Activated CD8-positive, alpha-beta memory T cell treated with anti-CD3 and anti-CD28 coated beads for 1 hour (primary cell): ENCODE data around the gene CCDC28A.

Experiments used
- DNase-seq, 2 donors: peaks; one replicate each; pipeline ENCODE4 v3.0.0-alpha.2; 2020; ENCODE audit warnings: low read depth in 1 of 2; ENCODE audit errors: extremely low read depth in 1 of 2

The CCDC28A gene

GRCh38 chr6:138795809-138796603, 22.4 kb downstream of the CCDC28A start, which contains the start of gene ECT2L:
Gene ECT2L, plus strand, starts transcription at chr6:138796087. Its CDS starts 17,188 bp downstream, at chr6:138813275.
- DNase-seq: no peak

- no peak for DNase-seq
Observed at GRCh38 chr6:138796771-138797170, 23.2 kb downstream of the CCDC28A start.

- no peak for DNase-seq
Observed at GRCh38 chr6:138797806-138798446, 24.4 kb downstream of the CCDC28A start.

GRCh38 chr6:138800377-138801150, 27.0 kb downstream of the CCDC28A start:
- DNase-seq: no peak

- DNase-seq: no peak
Observed at GRCh38 chr6:138803331-138803730, 29.8 kb downstream of the CCDC28A start.

GRCh38 chr6:138803861-138804260, 30.3 kb downstream of the CCDC28A start:
- no peak for DNase-seq

GRCh38 chr6:138805016-138805765, 31.6 kb downstream of the CCDC28A start:
- DNase-seq: no peak

GRCh38 chr6:138806889-138807288, 33.3 kb downstream of the CCDC28A start:
- no peak for DNase-seq

- DNase-seq: no peak
Observed at GRCh38 chr6:138809677-138810076, 36.1 kb downstream of the CCDC28A start.

- no peak for DNase-seq
Observed at GRCh38 chr6:138811866-138812265, 38.3 kb downstream of the CCDC28A start.

GRCh38 chr6:138814179-138814834, 40.7 kb downstream of the CCDC28A start:
- no peak for DNase-seq

GRCh38 chr6:138815221-138815620, 41.7 kb downstream of the CCDC28A start:
- DNase-seq: no peak

- no peak for DNase-seq
Observed at GRCh38 chr6:138815797-138816528, 42.4 kb downstream of the CCDC28A start.

GRCh38 chr6:138817799-138818198, 44.2 kb downstream of the CCDC28A start:
- DNase-seq: no peak

- DNase-seq: no peak
Observed at GRCh38 chr6:138818496-138819194, 45.1 kb downstream of the CCDC28A start.

- DNase-seq: no peak
Observed at GRCh38 chr6:138821519-138821918, 48.0 kb downstream of the CCDC28A start.

- no peak for DNase-seq
Observed at GRCh38 chr6:138824482-138825144, 51.0 kb downstream of the CCDC28A start.

- DNase-seq: no peak
Observed at GRCh38 chr6:138830248-138830647, 56.7 kb downstream of the CCDC28A start.
